HG02798 (cell line): ENCODE measurements around the gene SLC27A4.

Source experiments
- ATAC-seq: cut with Tn5 transposase; IDR thresholded peaks from one replicate; pipeline ENCODE4 v1.9.1; 2021; ENCODE audit warnings: mild to moderate bottlenecking; ENCODE audit not compliant: unreplicated experiment, poor library complexity

The SLC27A4 gene

GRCh38 chr9:128389395-128390149, 49.2 kb downstream of the SLC27A4 start:
- ATAC-seq: no peak

DNA sequence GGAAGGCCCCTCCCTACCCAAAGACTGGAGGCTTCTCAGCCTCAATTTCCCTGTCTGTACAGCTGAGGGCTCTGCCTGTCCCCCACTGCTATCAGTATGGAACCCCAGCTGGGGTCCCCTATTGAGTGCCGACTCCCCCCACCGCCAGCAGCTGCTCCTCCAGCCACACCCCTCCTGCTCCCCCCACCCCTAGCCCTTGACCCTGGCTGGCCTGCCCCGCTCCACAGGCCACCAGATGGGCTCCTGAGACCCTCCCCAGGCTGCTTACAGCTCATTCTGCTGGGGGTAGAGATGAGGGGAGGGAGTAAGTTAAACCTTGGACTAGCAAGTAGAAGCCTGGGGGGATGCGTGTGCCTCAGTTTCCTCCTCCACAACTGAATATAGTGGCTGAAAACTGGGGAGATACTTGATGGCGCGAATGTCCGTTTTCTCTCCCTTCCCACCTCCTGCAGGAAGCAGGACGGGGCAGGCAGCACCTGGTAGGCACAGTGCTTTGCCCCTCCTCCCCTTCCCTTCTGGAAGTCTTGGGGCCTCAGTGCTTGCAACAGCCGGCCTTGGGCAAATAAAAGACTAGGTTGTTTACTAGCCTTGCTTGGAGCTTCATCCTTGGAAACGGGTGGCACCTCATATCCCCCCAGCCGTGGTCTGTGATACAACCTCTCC, 50.0 kb downstream of the SLC27A4 start:
- no peak for ATAC-seq

GRCh38 chr9:128390813-128391711, 50.7 kb downstream of the SLC27A4 start:
- no peak for ATAC-seq

- no peak for ATAC-seq
These were observed 51.6 kb downstream of the SLC27A4 start for GRCh38 chr9:128391956-128392301.

- no peak for ATAC-seq
These were observed 52.2 kb downstream of the SLC27A4 start for GRCh38 chr9:128392302-128393144.

GRCh38 chr9:128393145-128393775, 52.9 kb downstream of the SLC27A4 start:
- no peak for ATAC-seq

DNA sequence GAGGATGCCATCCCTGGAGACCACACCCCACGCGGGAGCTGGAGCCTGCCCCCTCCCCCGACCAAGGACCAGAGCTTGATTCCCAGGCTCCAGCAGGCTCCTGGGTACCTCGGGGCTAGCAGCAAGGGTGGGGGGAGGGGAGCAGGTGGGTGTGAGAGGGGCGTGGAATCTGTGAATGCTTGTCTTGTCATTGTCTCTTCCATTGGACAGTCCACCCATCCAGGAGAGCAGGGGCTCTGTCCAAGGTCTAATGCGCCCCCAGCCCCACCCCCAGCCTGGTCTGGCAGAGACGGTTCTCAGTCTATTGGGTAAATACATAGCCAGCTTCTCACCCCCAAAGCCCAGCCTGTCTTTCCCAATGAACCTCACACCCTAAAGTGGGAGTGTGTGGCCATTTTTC, 53.6 kb downstream of the SLC27A4 start:
- no peak for ATAC-seq

GRCh38 chr9:128394379-128395168, 54.2 kb downstream of the SLC27A4 start:
- no peak for ATAC-seq

DNA sequence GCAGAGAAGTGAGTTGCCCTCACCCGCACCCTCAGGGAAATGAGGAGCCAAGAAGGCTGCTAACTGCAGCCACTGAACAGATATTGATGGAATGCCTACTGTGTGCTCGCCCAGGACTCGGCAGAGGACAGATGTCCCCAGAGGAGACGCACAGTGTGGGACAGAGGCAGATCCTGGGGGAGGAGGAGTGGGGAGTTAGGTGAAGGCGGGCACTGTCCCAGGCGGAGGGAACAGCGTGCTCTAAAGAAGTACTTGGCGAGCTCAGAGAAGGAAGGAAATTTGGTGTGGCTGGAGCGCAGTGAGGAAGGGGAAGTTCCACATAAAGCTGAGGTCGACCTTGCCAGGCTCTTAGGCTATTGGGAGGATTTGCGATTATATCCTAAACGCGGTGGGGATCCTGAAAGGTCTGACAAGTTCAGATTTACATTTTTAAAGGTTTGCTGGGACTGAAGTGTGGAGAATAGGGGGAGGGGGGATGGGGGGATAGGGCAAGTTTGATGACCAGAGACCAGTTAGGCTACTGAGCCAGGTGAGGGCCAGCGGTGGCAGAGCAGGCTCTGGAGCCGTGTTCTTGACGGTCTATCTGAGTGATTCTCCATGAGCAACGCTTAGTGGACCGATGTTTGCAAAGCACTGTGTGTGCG, 56.8 kb downstream of the SLC27A4 start:
- ATAC-seq: no peak

GRCh38 chr9:128397831-128398230, 57.5 kb downstream of the SLC27A4 start:
- no peak for ATAC-seq

GRCh38 chr9:128399861-128400260, 59.5 kb downstream of the SLC27A4 start:
- ATAC-seq: no peak

DNA sequence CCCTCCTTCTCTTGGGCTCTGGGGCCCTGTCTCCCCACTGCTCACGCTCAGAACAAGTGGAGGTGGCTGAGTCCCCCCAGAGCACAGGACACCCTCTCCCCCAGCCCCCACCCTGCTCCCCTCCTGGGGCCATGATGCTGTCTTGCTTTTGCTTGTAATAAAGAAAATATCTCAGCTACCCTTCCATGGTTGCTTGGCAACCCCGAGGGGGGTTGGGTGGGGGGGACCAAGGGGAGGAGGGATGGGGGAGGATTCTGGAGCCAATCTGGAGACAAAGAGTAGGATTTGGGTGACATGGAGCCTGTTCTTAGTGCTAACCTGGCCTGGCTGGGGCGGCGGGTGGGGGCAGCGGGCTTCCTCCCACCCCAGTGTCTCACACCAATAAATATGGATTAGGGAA, 64.2 kb downstream of the SLC27A4 start:
- no peak for ATAC-seq

DNA sequence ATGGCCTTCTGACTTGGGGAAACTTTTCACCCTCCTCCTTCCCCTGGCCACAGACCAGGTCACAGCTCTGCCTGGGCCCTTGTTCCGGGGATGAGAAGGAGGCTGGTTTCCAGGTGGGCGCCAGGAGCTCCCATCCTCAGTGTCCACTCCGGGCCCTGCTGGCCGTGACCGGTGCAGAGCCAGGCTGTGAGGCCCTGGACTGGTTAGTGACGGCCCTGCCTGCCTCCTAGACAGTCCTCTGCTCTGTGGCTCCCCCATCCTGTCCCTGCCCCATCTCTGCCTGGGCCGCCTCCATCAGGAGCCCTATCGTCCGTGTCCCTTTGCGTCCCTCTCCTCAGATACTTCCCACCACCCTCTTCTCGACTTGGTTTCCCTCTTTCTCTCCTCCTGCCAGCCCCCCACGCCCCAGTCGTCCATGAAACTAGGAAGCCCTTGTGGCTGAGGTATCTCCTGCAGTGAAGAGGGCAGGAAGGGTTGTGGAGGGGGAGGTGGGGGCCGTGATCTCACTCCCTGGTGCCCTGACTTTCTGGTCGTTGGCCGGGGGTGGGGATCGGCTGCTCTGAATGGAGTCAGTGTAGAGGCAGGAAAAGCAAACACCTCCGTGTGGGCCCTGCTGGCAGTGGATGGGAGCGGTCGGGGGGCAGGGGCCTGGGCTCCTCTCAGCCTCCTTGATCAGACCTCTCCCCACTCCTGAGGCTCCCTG, 64.9 kb downstream of the SLC27A4 start:
- no peak for ATAC-seq

- ATAC-seq: no peak
These were observed 65.4 kb downstream of the SLC27A4 start for GRCh38 chr9:128405780-128406171.

GRCh38 chr9:128406848-128407391, 66.6 kb downstream of the SLC27A4 start:
- ATAC-seq: no peak

- ATAC-seq: no peak
These were observed 68.7 kb downstream of the SLC27A4 start for GRCh38 chr9:128408963-128409431.

GRCh38 chr9:128409450-128409849, 69.1 kb downstream of the SLC27A4 start:
- ATAC-seq: no peak
